Tibial nerve (tissue), 4 donors: Measurements from ENCODE around the gene BAD. TPM values are rescaled to one million over a fixed set of nuclear protein-coding genes. Genes with fewer than 3 reads are reported as not detected.

Experiments used
- DNase-seq, 2 donors: peaks; one replicate each; pipeline ENCODE4 v3.0.0-alpha.2; 2019; ENCODE audit warnings: low spot score in 2 of 2
- H3K27ac ChIP-seq, 4 donors: fragments of 200-600 bp; sonication (generic) in 3 of 4; one replicate each; pipeline ENCODE4 v1.5.1; 2017 to 2019; ENCODE audit warnings: mild to moderate bottlenecking in 1 of 4
- H3K27me3 ChIP-seq, 2 donors: fragments of 200-600 bp; sonication (generic) in 1 of 2; one replicate each; pipeline versions ENCODE4 v1.5.1 to v1.6.0; 2017 to 2019
- H3K36me3 ChIP-seq, 3 donors: fragments of 200-600 bp; sonication (generic); one replicate each; pipeline ENCODE4 v1.5.1; 2018 to 2019
- H3K4me1 ChIP-seq, 4 donors: fragments of 200-600 bp; sonication (generic) in 3 of 4; one replicate each; pipeline ENCODE4 v1.5.1; 2017 to 2019
- H3K4me3 ChIP-seq, 4 donors: fragments of 200-600 bp; sonication (generic) in 3 of 4; one replicate each; pipeline ENCODE4 v1.5.1; 2017 to 2019; ENCODE audit warnings: mild to moderate bottlenecking in 1 of 4, moderate library complexity in 1 of 4
- H3K9me3 ChIP-seq, 4 donors: fragments of 200-600 bp; sonication (generic) in 3 of 4; one replicate each; pipeline ENCODE4 v1.5.1; 2017 to 2019
- CTCF ChIP-seq, 5 experiments: fragments of 200-600 bp in 3 of 5; fragments of 450-650 bp in 2 of 5; sonication (generic) in 3 of 5; IDR thresholded peaks; one replicate each; pipeline ENCODE4 v1.5.1; 2016 to 2019; ENCODE audit warnings: antibody characterized with exemption in 5 of 5, mild to moderate bottlenecking in 3 of 5, moderate library complexity in 2 of 5
- EP300 ChIP-seq, 2 donors: sonication (generic); formaldehyde crosslinking; IDR thresholded peaks; one replicate each; pipeline ENCODE4 v1.6.1; 2017; ENCODE audit warnings: antibody characterized with exemption in 2 of 2, mild to moderate bottlenecking in 1 of 2
- POLR2A ChIP-seq, 2 donors: fragments of 450-650 bp; IDR thresholded peaks; one replicate each; pipeline ENCODE4 v1.6.1; 2017; ENCODE audit warnings: antibody characterized with exemption in 2 of 2, mild to moderate bottlenecking in 2 of 2, moderate library complexity in 2 of 2
- WGBS, 2 donors: methylation state at CpG; one replicate each; pipeline ENCODE4 v1.1.5; 2018; 5-methylcytosine and 5-hydroxymethylcytosine counted together
- total RNA-seq, 4 donors: library from RNA; depleted of rRNA; stranded (reverse); fragments of >200 nt; gene quantifications; one replicate each; pipeline ENCODE4 v1.1.0, GENCODE V29; 2016

The BAD gene
- total RNA-seq, 4 donors from 2014 or later, result 110 to 143 (median 124) TPM

GRCh38 chr11:64306876-64307622, 22.6 kb upstream of the BAD start:
- peak overlapping the region in 3 of 4 donors; percentile 50 to 85 (median 76) for H3K4me3 ChIP-seq
- peak overlapping the region in 3 of 4 donors; percentile 79 to 92 (median 81) for H3K27ac ChIP-seq
- H3K9me3 ChIP-seq, result no peaks in the 10 kb centered on the region
- peaks cover 0 to 26% (median 12%) of the 10 kb centered on the region in 4 donors for H3K4me1 ChIP-seq
- H3K36me3 ChIP-seq, result peaks cover 0 to 10% (median 0%) of the 10 kb centered on the region in 3 donors
- TF ChIP-seq POLR2A (IDR thresholded peaks at IDR 0.05) (no peak), EP300 (IDR thresholded peaks at IDR 0.05) (no peak), CTCF (IDR thresholded peaks at IDR 0.05) (no peak)
- WGBS, 2 donors, result 67 to 85% methylated on average over 6 to 13 of the region's 15 CpGs
- peaks cover 0 to 19% of the 10 kb centered on the region in 2 donors for H3K27me3 ChIP-seq
- DNase-seq, result no peak

- H3K36me3 ChIP-seq, result peaks cover 0 to 10% (median 0%) of the 10 kb centered on the region in 3 donors
- 26 to 39% methylated on average over 7 to 9 of the region's 9 CpGs for WGBS, 2 donors
- peak overlapping the region in 3 of 4 donors; percentile 79 to 92 (median 81) for H3K27ac ChIP-seq
- H3K4me3 ChIP-seq, result peak overlapping the region; percentile 50 to 85 (median 72)
- H3K9me3 ChIP-seq, result no peaks in the 10 kb centered on the region
- peaks cover 0 to 26% (median 12%) of the 10 kb centered on the region in 4 donors for H3K4me1 ChIP-seq
- no peak for DNase-seq
- H3K27me3 ChIP-seq, result peaks cover 0 to 24% of the 10 kb centered on the region in 2 donors
- TF ChIP-seq POLR2A (IDR thresholded peaks at IDR 0.05), result no peak
- TF ChIP-seq EP300 (IDR thresholded peaks at IDR 0.05), result no peak
- TF ChIP-seq CTCF (IDR thresholded peaks at IDR 0.05), result no peak
Measured at GRCh38 chr11:64306563-64306875, 22.1 kb upstream of the BAD start.

GRCh38 chr11:64305691-64306562, 21.5 kb upstream of the BAD start:
- Histone ChIP-seq H3K4me1 (peaks cover 0 to 32% (median 12%) of the 10 kb centered on the region in 4 donors), H3K27ac (peak overlapping the region; percentile 24 to 92 (median 80)), H3K9me3 (no peaks in the 10 kb centered on the region), H3K27me3 (peaks cover 0 to 30% of the 10 kb centered on the region in 2 donors), H3K4me3 (peak overlapping the region; percentile 50 to 85 (median 72)), H3K36me3 (peaks cover 0 to 10% (median 0%) of the 10 kb centered on the region in 3 donors)
- peak in 1 of 2 donors; percentile 42 for DNase-seq
- 2 to 5% methylated on average over 16 to 29 of the region's 71 CpGs for WGBS, 2 donors
- TF ChIP-seq CTCF (IDR thresholded peaks at IDR 0.05), result peak in 2 of 5 experiments; percentile 14 to 16
- TF ChIP-seq POLR2A (IDR thresholded peaks at IDR 0.05), result no peak

GRCh38 chr11:64305075-64305690, 20.7 kb upstream of the BAD start, which contains the start of gene ESRRA:
TSS of gene ESRRA (plus strand) at chr11:64305524. CDS start at chr11:64307180, 1,656 bp downstream.
- DNase-seq, result peak; percentile 100
- Histone ChIP-seq H3K27ac (peak within 1 kb of the TSS; percentile 55 to 92 (median 85)), H3K27me3 (peaks cover 0 to 38% of the 10 kb centered on the region in 2 donors), H3K4me3 (peak within 1 kb of the TSS; percentile 55 to 85 (median 72)), H3K36me3 (peaks cover 0 to 10% (median 0%) of the 10 kb centered on the region in 3 donors), H3K4me1 (peaks cover 0 to 40% (median 20%) of the 10 kb centered on the region in 4 donors), H3K9me3 (no peaks in the 10 kb centered on the region)
- TF ChIP-seq POLR2A (IDR thresholded peaks at IDR 0.05) (peak in 1 of 2 donors; percentile 49), EP300 (IDR thresholded peaks at IDR 0.05) (peak in 1 of 2 donors; percentile 68), CTCF (IDR thresholded peaks at IDR 0.05) (no peak)
- 1% methylated on average over 38 to 43 of the region's 81 CpGs for WGBS, 2 donors
